ENCODE data around the gene CYP1B1. TPM values are rescaled to one million over a fixed set of nuclear protein-coding genes. Genes with fewer than 3 reads are reported as not detected.
"Not testable (repeated sequence)": the region's sequence is repeated elsewhere in the genome, so short reads cannot be mapped to it uniquely, and the experiment has no call there.

Gene CYP1B1
- polyA plus RNA-seq, 1 donor (not counting 4 experiments of a cell fraction or from before 2014, with no cell fraction given), result 1.6 TPM

DNA sequence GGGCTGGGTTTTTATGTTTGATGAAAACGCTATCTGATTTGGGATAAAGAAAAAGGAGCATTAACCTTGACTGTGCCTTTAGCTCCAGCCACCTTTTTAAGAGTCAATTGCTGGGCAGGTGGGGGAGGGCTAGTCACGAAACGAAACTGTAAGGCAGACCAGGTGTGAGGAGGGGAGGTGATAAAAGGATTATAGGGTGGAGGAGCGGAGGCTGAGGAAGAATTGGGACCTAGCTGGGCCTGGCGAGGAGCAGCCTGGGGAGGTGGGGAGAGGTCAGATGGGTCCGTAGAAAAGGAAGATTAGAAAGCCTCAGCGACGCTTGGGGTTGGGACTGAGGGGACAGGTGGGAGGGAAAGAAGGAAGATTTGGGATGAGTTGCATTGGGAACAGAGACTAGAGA is 8.6 kb upstream of the CYP1B1 start:
- H3K9ac ChIP-seq (ENCODE audit: control insufficient read depth, extremely low read depth, insufficient read depth, low read length); H3K36me3 ChIP-seq (ENCODE audit: control insufficient read depth in 2 of 2, extremely low read depth in 1 of 2, insufficient read depth in 2 of 2, low read length in 2 of 2); dilution Hi-C loops (cut with MboI; ENCODE audit: extremely low pct_ligation_motif_present, low sequenced_read_pairs); H3K9me1 ChIP-seq (ENCODE audit: control insufficient read depth, extremely low read depth, insufficient read depth, low read length); H3K27ac ChIP-seq (ENCODE audit: control insufficient read depth, insufficient read depth, low read length); H2AFZ ChIP-seq (ENCODE audit: control insufficient read depth, low read length); H3K4me3 ChIP-seq (ENCODE audit: control insufficient read depth in 2 of 3, extremely low read depth in 1 of 3, insufficient read depth in 2 of 3, low read depth in 1 of 3, low read length in 3 of 3); H3K4me1 ChIP-seq (ENCODE audit: control insufficient read depth, extremely low read depth, insufficient read depth, low read length); H3K27me3 ChIP-seq (ENCODE audit: control insufficient read depth, extremely low read depth, insufficient read depth, low read length); H4K20me1 ChIP-seq (ENCODE audit: control insufficient read depth, extremely low read depth, insufficient read depth, low read length); DNase-seq (ENCODE audit: low read depth, low spot score); H3K79me2 ChIP-seq (ENCODE audit: control insufficient read depth, insufficient read depth, low read length); H3K4me2 ChIP-seq (ENCODE audit: control insufficient read depth, extremely low read depth, insufficient read depth, low read depth, low read length); H3K9me3 ChIP-seq (ENCODE audit: control insufficient read depth, low read depth, low read length); FAIRE-seq: not testable (repeated sequence)

DNA sequence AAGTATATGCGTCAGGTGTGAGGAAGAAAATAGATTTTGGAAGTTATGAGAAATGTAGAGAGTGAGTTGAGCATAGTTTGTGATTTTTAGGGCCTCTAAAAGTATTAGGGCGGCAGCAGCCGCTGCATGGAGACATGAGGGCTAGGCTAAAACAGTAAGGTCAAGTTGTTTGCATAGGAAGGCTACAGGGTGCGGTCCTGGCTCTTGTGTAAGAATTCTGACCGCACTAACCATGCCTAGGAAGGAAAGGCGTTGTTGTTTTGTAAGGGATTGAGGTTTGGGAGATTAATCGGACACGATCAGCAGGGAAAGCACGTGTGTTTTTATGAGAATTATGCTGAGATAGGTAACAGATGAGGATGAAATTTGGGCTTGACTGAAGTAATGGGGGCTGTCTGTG is 6.8 kb upstream of the CYP1B1 start:
- H3K79me2 ChIP-seq (ENCODE audit: control insufficient read depth, insufficient read depth, low read length); H3K27me3 ChIP-seq (ENCODE audit: control insufficient read depth, extremely low read depth, insufficient read depth, low read length); H2AFZ ChIP-seq (ENCODE audit: control insufficient read depth, low read length); H3K4me2 ChIP-seq (ENCODE audit: control insufficient read depth, extremely low read depth, insufficient read depth, low read depth, low read length); H3K9ac ChIP-seq (ENCODE audit: control insufficient read depth, extremely low read depth, insufficient read depth, low read length); dilution Hi-C loops (cut with MboI; ENCODE audit: extremely low pct_ligation_motif_present, low sequenced_read_pairs); H3K36me3 ChIP-seq (ENCODE audit: control insufficient read depth in 2 of 2, extremely low read depth in 1 of 2, insufficient read depth in 2 of 2, low read length in 2 of 2); H3K9me3 ChIP-seq (ENCODE audit: control insufficient read depth, low read depth, low read length); FAIRE-seq; H3K9me1 ChIP-seq (ENCODE audit: control insufficient read depth, extremely low read depth, insufficient read depth, low read length); H4K20me1 ChIP-seq (ENCODE audit: control insufficient read depth, extremely low read depth, insufficient read depth, low read length); H3K4me1 ChIP-seq (ENCODE audit: control insufficient read depth, extremely low read depth, insufficient read depth, low read length); H3K4me3 ChIP-seq (ENCODE audit: control insufficient read depth in 2 of 3, extremely low read depth in 1 of 3, insufficient read depth in 2 of 3, low read depth in 1 of 3, low read length in 3 of 3); DNase-seq (ENCODE audit: low read depth, low spot score); H3K27ac ChIP-seq (ENCODE audit: control insufficient read depth, insufficient read depth, low read length): not testable (repeated sequence)

DNA sequence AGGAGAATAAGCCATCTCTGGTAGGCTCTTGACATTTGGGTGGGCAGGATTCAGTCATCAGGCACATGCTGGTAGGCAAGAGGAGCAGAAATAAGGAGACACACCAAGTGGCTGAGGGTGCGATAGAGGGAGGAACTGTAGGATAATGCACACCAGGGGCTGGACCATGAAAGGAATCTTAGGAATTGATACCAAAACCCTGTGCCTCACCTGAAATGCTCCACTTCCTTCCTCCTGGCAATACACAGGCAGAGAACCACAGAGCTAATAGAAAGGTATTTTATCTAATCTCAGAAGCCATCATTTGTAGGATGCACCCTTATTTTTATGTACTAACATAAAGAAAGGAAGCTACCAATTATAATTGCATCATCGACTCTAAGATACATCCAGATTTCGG is 4.4 kb upstream of the CYP1B1 start:
- FAIRE-seq, result no peak

More for the DNA sequence above, 4.4 kb upstream of the CYP1B1 start:
- H3K27ac ChIP-seq (ENCODE audit: control insufficient read depth, insufficient read depth, low read length), result no peak overlapping the region
- H2AFZ ChIP-seq (ENCODE audit: control insufficient read depth, low read length), result no peak overlapping the region
- H4K20me1 ChIP-seq (ENCODE audit: control insufficient read depth, extremely low read depth, insufficient read depth, low read length), result no peaks in the 10 kb centered on the region
- no peaks in the 10 kb centered on the region for H3K36me3 ChIP-seq (ENCODE audit: control insufficient read depth in 2 of 2, extremely low read depth in 1 of 2, insufficient read depth in 2 of 2, low read length in 2 of 2)
- TF ChIP-seq EZH2 (IDR thresholded peaks at IDR 0.05; ENCODE audit: low read length), result no peak
- TF ChIP-seq CTCF (optimal IDR thresholded peaks at IDR 0.05 in 1 of 3, IDR thresholded peaks at IDR 0.05 in 1 of 3, conservative IDR thresholded peaks at IDR 0.05 in 1 of 3; ENCODE audit: extremely low read depth in 1 of 3, insufficient read depth in 2 of 3, low read length in 3 of 3), result no peak
- peaks cover 10% of the 10 kb centered on the region for H3K4me1 ChIP-seq (ENCODE audit: control insufficient read depth, extremely low read depth, insufficient read depth, low read length)
- peaks cover 12% of the 10 kb centered on the region for H3K27me3 ChIP-seq (ENCODE audit: control insufficient read depth, extremely low read depth, insufficient read depth, low read length)
- H3K79me2 ChIP-seq (ENCODE audit: control insufficient read depth, insufficient read depth, low read length), result no peaks in the 10 kb centered on the region
- no peaks in the 10 kb centered on the region for H3K9me1 ChIP-seq (ENCODE audit: control insufficient read depth, extremely low read depth, insufficient read depth, low read length)
- DNase-seq (ENCODE audit: low read depth, low spot score), result no peak
- dilution Hi-C loops (cut with MboI; ENCODE audit: extremely low pct_ligation_motif_present, low sequenced_read_pairs), result no loop called here
- no peak overlapping the region for H3K4me2 ChIP-seq (ENCODE audit: control insufficient read depth, extremely low read depth, insufficient read depth, low read depth, low read length)
- no peak overlapping the region for H3K4me3 ChIP-seq (ENCODE audit: control insufficient read depth in 2 of 3, extremely low read depth in 1 of 3, insufficient read depth in 2 of 3, low read depth in 1 of 3, low read length in 3 of 3)
- H3K9me3 ChIP-seq (ENCODE audit: control insufficient read depth, low read depth, low read length), result no peaks in the 10 kb centered on the region
- no peak overlapping the region for H3K9ac ChIP-seq (ENCODE audit: control insufficient read depth, extremely low read depth, insufficient read depth, low read length)
